ENCODE measurements around the gene ZFC3H1. TPM values are rescaled to one million over a fixed set of nuclear protein-coding genes. Genes with fewer than 3 reads are reported as not detected.

The ZFC3H1 gene
- total and polyA plus RNA-seq, 2 of the 8 experiments (the other 6 are each of a cell fraction or from before 2014, with no cell fraction given) = 20.0 to 32.4 TPM

GRCh38 chr12:71576496-71576895 is 87.2 kb downstream of the ZFC3H1 start:
- Histone ChIP-seq H3K79me2 (ENCODE audit: control insufficient read depth in 1 of 2, insufficient read depth in 2 of 2, low read length in 2 of 2) (no peaks in the 10 kb centered on the region), H3K23me2 (ENCODE audit: low read depth, low read length) (no peaks in the 10 kb centered on the region), H3K4me2 (ENCODE audit: insufficient read depth in 1 of 2, low read depth in 2 of 2, low read length in 2 of 2) (no peak overlapping the region), H3K4me3 (ENCODE audit: extremely low read depth in 1 of 4, insufficient read depth in 2 of 4, low read depth in 3 of 4, low read length in 4 of 4) (no peak overlapping the region), H4K8ac (ENCODE audit: extremely low read depth, insufficient read depth, low read length) (no peak overlapping the region), H3K56ac (replicated peaks; ENCODE audit: insufficient read length, low read depth, low read length) (no peak overlapping the region), H2BK12ac (ENCODE audit: low read depth, low read length) (no peak overlapping the region), H3K4ac (replicated peaks; ENCODE audit: insufficient read length, low read depth, low read length) (no peak overlapping the region), H3K14ac (ENCODE audit: insufficient read length) (no peak overlapping the region), H2AK5ac (ENCODE audit: low read depth, low read length) (no peak overlapping the region), H4K20me1 (replicated peaks in 1 of 2; ENCODE audit: control insufficient read depth in 1 of 2, insufficient read depth in 2 of 2, low read length in 2 of 2) (no peaks in the 10 kb centered on the region), H2BK20ac (ENCODE audit: low read length) (no peak overlapping the region), H3K23ac (ENCODE audit: insufficient read length) (no peak overlapping the region), H3K36me3 (ENCODE audit: control insufficient read depth in 2 of 4, insufficient read depth in 4 of 4, low read length in 3 of 4) (no peaks in the 10 kb centered on the region), H2BK5ac (ENCODE audit: low read depth, low read length) (no peak overlapping the region), H3K27ac (ENCODE audit: low read depth, low read length) (no peak overlapping the region), H2BK15ac (ENCODE audit: low read length) (no peak overlapping the region), H4K91ac (replicated peaks; ENCODE audit: insufficient read length, low read length) (no peak overlapping the region), H3K27me3 (replicated peaks in 1 of 4; ENCODE audit: control insufficient read depth in 3 of 4, extremely low read depth in 1 of 4, insufficient read depth in 3 of 4, low read length in 3 of 4) (no peaks in the 10 kb centered on the region), H4K5ac (ENCODE audit: insufficient read length, low read depth, low read length) (no peak overlapping the region), H3K79me1 (ENCODE audit: low read depth, low read length) (no peaks in the 10 kb centered on the region), H3K9ac (replicated peaks in 1 of 4; ENCODE audit: extremely low read depth in 1 of 4, low read depth in 3 of 4, low read length in 3 of 4) (no peak overlapping the region), H2AFZ (ENCODE audit: low read length) (peak overlapping the region; percentile 76; the same call in 1 of the 2 replicates), H3K9me3 (ENCODE audit: insufficient read depth in 2 of 2, low read depth in 1 of 2, low read length in 1 of 2) (no peaks in the 10 kb centered on the region), H3K18ac (ENCODE audit: extremely low read depth, low read length) (no peak overlapping the region), H2BK120ac (replicated peaks; ENCODE audit: low read depth, low read length) (no peak overlapping the region), H3K4me1 (replicated peaks in 1 of 4; ENCODE audit: control insufficient read depth in 3 of 4, insufficient read depth in 4 of 4, low read length in 3 of 4) (no peaks in the 10 kb centered on the region)
- ChIA-PET POLR2A (ENCODE audit: partially characterized antibody) (no interaction called here), CTCF (ENCODE audit: partially characterized antibody) (interaction anchor here (0.8 to 1.3 kb wide), 2 partner anchors 11 to 18 kb away, joined by 3 to 4 read pairs; no protein-coding TSS in a partner anchor)
- DNase-seq (ENCODE audit: low read depth in 1 of 2, low spot score in 2 of 2) (no peak), FAIRE-seq (no peak)
- 86% methylated on average over 3 of the region's 3 CpGs; no CpG with 5 or more reads in 1 of the 2 experiments for WGBS, 2 experiments (ENCODE audit: extremely low coverage in 1 of 2, insufficient coverage in 1 of 2, insufficient read length in 1 of 2, insufficient replicate concordance in 2 of 2, low coverage in 1 of 2, low lambda C conversion rate in 2 of 2, missing lambda C conversion rate in 1 of 2)
- TF ChIP-seq SP1 (IDR thresholded peaks at IDR 0.05; ENCODE audit: low read depth, low read length) (no peak), USF2 (IDR thresholded peaks at IDR 0.05; ENCODE audit: low read length) (no peak), RFX5 (IDR thresholded peaks at IDR 0.05; ENCODE audit: borderline replicate concordance, low read depth, low read length) (no peak)
- TF ChIP-seq, protein P1, sequence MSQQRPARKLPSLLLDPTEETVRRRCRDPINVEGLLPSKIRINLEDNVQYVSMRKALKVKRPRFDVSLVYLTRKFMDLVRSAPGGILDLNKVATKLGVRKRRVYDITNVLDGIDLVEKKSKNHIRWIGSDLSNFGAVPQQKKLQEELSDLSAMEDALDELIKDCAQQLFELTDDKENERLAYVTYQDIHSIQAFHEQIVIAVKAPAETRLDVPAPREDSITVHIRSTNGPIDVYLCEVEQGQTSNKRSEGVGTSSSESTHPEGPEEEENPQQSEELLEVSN (IDR thresholded peaks at IDR 0.05) = no peak

Data from H1 (cell line).